ENCODE results near the gene PHYKPL. TPM values are rescaled to one million over a fixed set of nuclear protein-coding genes. Genes with fewer than 3 reads are reported as not detected.
"Not testable (repeated sequence)": the region's sequence is repeated elsewhere in the genome, so short reads cannot be mapped to it uniquely, and the experiment has no call there.

The PHYKPL gene
- total and polyA plus RNA-seq, 12 donors: 15.0 to 125 (median 62.4) TPM

GRCh38 chr5:178232920-178233429 is 373 bp upstream of the PHYKPL start:
- intact Hi-C loops (cut with DNase I): no loop called here
- Histone ChIP-seq H3K4me1 (replicated peaks in 1 of 2) (peaks cover 25 to 54% of the 10 kb centered on the region in 2 donors), H3K4me3 (peak overlapping the region in 2 of 4 donors; percentile 64 to 79), H3K27ac (peak overlapping the region; percentile 75 to 95 (median 92)), H3K36me3 (replicated peaks in 1 of 2) (peaks cover 0 to 23% of the 10 kb centered on the region in 2 donors), H3K9me3 (replicated peaks in 1 of 3) (no peaks in the 10 kb centered on the region), H3K27me3 (no peaks in the 10 kb centered on the region)
- peak in 1 of 7 donors; percentile 53 for DNase-seq
- 66 to 82% (median 70%) methylated on average over 8 to 11 of the region's 11 CpGs for WGBS, 4 donors
- TF ChIP-seq, protein P1, sequence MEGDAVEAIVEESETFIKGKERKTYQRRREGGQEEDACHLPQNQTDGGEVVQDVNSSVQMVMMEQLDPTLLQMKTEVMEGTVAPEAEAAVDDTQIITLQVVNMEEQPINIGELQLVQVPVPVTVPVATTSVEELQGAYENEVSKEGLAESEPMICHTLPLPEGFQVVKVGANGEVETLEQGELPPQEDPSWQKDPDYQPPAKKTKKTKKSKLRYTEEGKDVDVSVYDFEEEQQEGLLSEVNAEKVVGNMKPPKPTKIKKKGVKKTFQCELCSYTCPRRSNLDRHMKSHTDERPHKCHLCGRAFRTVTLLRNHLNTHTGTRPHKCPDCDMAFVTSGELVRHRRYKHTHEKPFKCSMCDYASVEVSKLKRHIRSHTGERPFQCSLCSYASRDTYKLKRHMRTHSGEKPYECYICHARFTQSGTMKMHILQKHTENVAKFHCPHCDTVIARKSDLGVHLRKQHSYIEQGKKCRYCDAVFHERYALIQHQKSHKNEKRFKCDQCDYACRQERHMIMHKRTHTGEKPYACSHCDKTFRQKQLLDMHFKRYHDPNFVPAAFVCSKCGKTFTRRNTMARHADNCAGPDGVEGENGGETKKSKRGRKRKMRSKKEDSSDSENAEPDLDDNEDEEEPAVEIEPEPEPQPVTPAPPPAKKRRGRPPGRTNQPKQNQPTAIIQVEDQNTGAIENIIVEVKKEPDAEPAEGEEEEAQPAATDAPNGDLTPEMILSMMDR (IDR thresholded peaks at IDR 0.05): no peak
- no peak for TF ChIP-seq POLR2A (IDR thresholded peaks at IDR 0.05)

- intact Hi-C loops (cut with DNase I): no loop called here
- H3K9me3 ChIP-seq (replicated peaks in 1 of 3): no peaks in the 10 kb centered on the region
- no peaks in the 10 kb centered on the region for H3K27me3 ChIP-seq
- peaks cover 25 to 41% of the 10 kb centered on the region in 2 donors for H3K4me1 ChIP-seq (replicated peaks in 1 of 2)
- H3K36me3 ChIP-seq (replicated peaks in 1 of 2): peaks cover 0 to 27% of the 10 kb centered on the region in 2 donors
- 23 to 38% (median 27%) methylated on average over 17 to 21 of the region's 21 CpGs for WGBS, 4 donors
- no peak for TF ChIP-seq POLR2A (IDR thresholded peaks at IDR 0.05)
- TF ChIP-seq, protein P1 (IDR thresholded peaks at IDR 0.05): no peak
- DNase-seq: peak in 1 of 7 donors; percentile 41
- H3K4me3 ChIP-seq: peak overlapping the region; percentile 47 to 79 (median 70)
- H3K27ac ChIP-seq: peak overlapping the region; percentile 75 to 95 (median 92)
These were observed 971 bp downstream of the PHYKPL start for GRCh38 chr5:178231539-178232123.

DNA sequence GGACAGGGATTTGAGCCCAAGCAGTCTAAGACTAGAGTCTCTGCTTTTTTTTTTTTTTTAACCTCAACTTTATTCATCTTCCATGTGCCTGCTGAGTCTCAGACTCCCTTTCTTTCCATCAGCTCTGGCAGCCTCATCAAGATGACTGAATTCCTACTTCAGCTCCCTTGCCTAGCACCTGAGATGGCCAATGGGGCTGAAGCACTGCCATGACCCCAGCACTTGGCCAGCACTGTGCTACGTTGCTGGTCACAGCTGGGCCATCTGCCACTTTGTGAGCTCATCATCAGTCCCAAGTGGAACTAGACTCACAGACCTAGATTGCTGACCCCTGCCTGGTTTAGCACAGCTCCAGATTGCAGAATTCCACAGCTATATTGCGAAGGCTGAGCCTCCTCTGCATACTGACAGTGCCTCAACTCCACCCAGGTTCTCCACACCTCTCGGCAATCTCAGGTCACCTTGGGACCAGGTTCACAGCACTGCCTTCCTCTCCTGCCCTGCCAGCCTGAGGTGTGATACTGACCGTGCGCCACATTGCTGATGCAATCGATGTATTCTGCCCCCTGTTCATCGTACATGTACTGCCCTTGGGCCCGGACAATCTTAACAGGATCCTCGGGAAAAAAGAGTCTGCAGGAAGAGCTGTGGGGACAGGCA is 1.6 kb downstream of the PHYKPL start:
- peak overlapping the region in 4 of 5 donors; percentile 91 to 95 (median 93) for H3K27ac ChIP-seq

GRCh38 chr5:178229861-178230260 is 2.7 kb downstream of the PHYKPL start:
- DNase-seq: no peak
- Histone ChIP-seq H3K4me3 (no peak overlapping the region), H3K9me3 (replicated peaks in 1 of 3) (no peaks in the 10 kb centered on the region), H3K27me3 (no peaks in the 10 kb centered on the region), H3K27ac (no peak overlapping the region), H3K4me1 (replicated peaks in 1 of 2) (peaks cover 25 to 26% of the 10 kb centered on the region in 2 donors), H3K36me3 (replicated peaks in 1 of 2) (peaks cover 0 to 27% of the 10 kb centered on the region in 2 donors)
- 87 to 100% (median 93%) methylated on average over 6 to 10 of the region's 10 CpGs for WGBS, 4 donors
- intact Hi-C loops (cut with DNase I): no loop called here
- no peak for TF ChIP-seq POLR2A (IDR thresholded peaks at IDR 0.05)
- TF ChIP-seq, protein P1 (IDR thresholded peaks at IDR 0.05): no peak

More for the DNA sequence above, 1.6 kb downstream of the PHYKPL start:
- H3K4me1 ChIP-seq (replicated peaks in 1 of 2): peaks cover 25 to 34% of the 10 kb centered on the region in 2 donors
- intact Hi-C loops (cut with DNase I): no loop called here
- peaks cover 0 to 27% of the 10 kb centered on the region in 2 donors for H3K36me3 ChIP-seq (replicated peaks in 1 of 2)
- no peaks in the 10 kb centered on the region for H3K9me3 ChIP-seq (replicated peaks in 1 of 3)
- H3K27me3 ChIP-seq: no peaks in the 10 kb centered on the region
- peak overlapping the region in 2 of 4 donors; percentile 64 to 79 for H3K4me3 ChIP-seq
- TF ChIP-seq, protein P1 (IDR thresholded peaks at IDR 0.05): no peak
- peak in 1 of 2 donors; percentile 62 for TF ChIP-seq POLR2A (IDR thresholded peaks at IDR 0.05)
- 53 to 69% (median 59%) methylated on average over 5 to 9 of the region's 9 CpGs for WGBS, 4 donors
- peak; percentile 68 to 91 (median 87) for DNase-seq

GRCh38 chr5:178229111-178229510 is 3.5 kb downstream of the PHYKPL start:
- H3K4me3 ChIP-seq; DNase-seq; H3K27ac ChIP-seq; H3K27me3 ChIP-seq; intact Hi-C loops (cut with DNase I); H3K9me3 ChIP-seq (replicated peaks in 1 of 3): not testable (repeated sequence)
- Histone ChIP-seq H3K4me1 (replicated peaks in 1 of 2) (peaks cover 24 to 25% of the 10 kb centered on the region in 2 donors), H3K36me3 (replicated peaks in 1 of 2) (peaks cover 0 to 27% of the 10 kb centered on the region in 2 donors)
- 89 to 98% (median 97%) methylated on average over 11 to 13 of the region's 13 CpGs for WGBS, 4 donors

Measured in adrenal gland (tissue), 12 donors.